HFFc6 (cell line): ENCODE results near the gene KIAA1755. TPM values are rescaled to one million over a fixed set of nuclear protein-coding genes. Genes with fewer than 3 reads are reported as not detected.
A peak's percentile ranks its signal among the peaks of the same experiment; 100 is the strongest.

ENCODE experiments used
- DNase-seq: peaks from one replicate; pipeline ENCODE4 v3.0.0-alpha.2; 2018
- H3K27ac Mint-ChIP-seq: 2 replicates; pipeline ENCODE4 v1.8.0; 2020; ENCODE audit warnings: mild to moderate bottlenecking, mixed read lengths
- H3K27me3 Mint-ChIP-seq: 2 replicates; pipeline ENCODE4 v1.8.0; 2021; ENCODE audit warnings: mild to moderate bottlenecking, moderate library complexity, mixed read lengths; ENCODE audit not compliant: insufficient read depth
- H3K36me3 Mint-ChIP-seq: 2 replicates; pipeline ENCODE4 v1.8.0; 2021; ENCODE audit warnings: low read depth, mixed read lengths
- H3K4me1 Mint-ChIP-seq: 2 replicates; pipeline ENCODE4 v1.8.0; 2020; ENCODE audit warnings: low read depth, mixed read lengths
- H3K4me3 Mint-ChIP-seq: 2 replicates; pipeline ENCODE4 v1.8.0; 2020; ENCODE audit warnings: mild to moderate bottlenecking, moderate library complexity, mixed read lengths
- H3K9me3 Mint-ChIP-seq: 2 replicates; pipeline ENCODE4 v1.8.0; 2020; ENCODE audit warnings: mild to moderate bottlenecking, mixed read lengths
- CTCF ChIP-seq: fragments of 200-600 bp; sonication (generic); IDR thresholded peaks from 2 replicates; pipeline ENCODE4 v1.5.0; 2021; ENCODE audit warnings: antibody characterized with exemption, mild to moderate bottlenecking
- total RNA-seq, 6 experiments: library from RNA; stranded (reverse); fragmentation: NEBNext Ultra II Directional; extraction: Animal tissue kit (Norgen Biotek cat#: 25700); gene quantifications; 2 replicates in 1 of 6; 3 replicates in 5 of 6; pipeline ENCODE4 v1.2.3, GENCODE V29; 2021

The KIAA1755 gene
- total RNA-seq, 6 experiments from 2014 or later = 1.2 to 4.4 (median 2.2) TPM

GRCh38 chr20:38170826-38171674, 89.5 kb downstream of the KIAA1755 start:
- no peaks in the 10 kb centered on the region for H3K9me3 Mint-ChIP-seq
- H3K36me3 Mint-ChIP-seq = no peaks in the 10 kb centered on the region
- peak; percentile 32 for DNase-seq
- peak overlapping the region; percentile 82 for H3K27ac Mint-ChIP-seq
- peaks cover 85% of the 10 kb centered on the region for H3K4me1 Mint-ChIP-seq
- H3K4me3 Mint-ChIP-seq = no peak overlapping the region
- 0 out of 2 replicates have a peak, but pooled peaks have one; percentile 9 for TF ChIP-seq CTCF
- H3K27me3 Mint-ChIP-seq = peaks cover 2% of the 10 kb centered on the region; the same call in 1 of the 2 replicates

- Mint-ChIP-seq H3K27me3 (peaks cover 2% of the 10 kb centered on the region; the same call in 1 of the 2 replicates), H3K4me1 (peaks cover 92% of the 10 kb centered on the region), H3K4me3 (no peak overlapping the region), H3K27ac (peak overlapping the region; percentile 82), H3K9me3 (no peaks in the 10 kb centered on the region), H3K36me3 (no peaks in the 10 kb centered on the region)
- no peak for DNase-seq
- TF ChIP-seq CTCF = no peak
Measured at GRCh38 chr20:38170219-38170825, 90.2 kb downstream of the KIAA1755 start.

GRCh38 chr20:38169636-38170193, 90.8 kb downstream of the KIAA1755 start:
- Mint-ChIP-seq H3K27ac (peak overlapping the region; percentile 82), H3K27me3 (peaks cover 1% of the 10 kb centered on the region; the same call in 1 of the 2 replicates), H3K4me3 (no peak overlapping the region; the same call in 1 of the 2 replicates), H3K9me3 (no peaks in the 10 kb centered on the region), H3K4me1 (peaks cover 98% of the 10 kb centered on the region), H3K36me3 (no peaks in the 10 kb centered on the region)
- DNase-seq = no peak
- no peak for TF ChIP-seq CTCF

GRCh38 chr20:38168791-38169589, 91.5 kb downstream of the KIAA1755 start:
- H3K9me3 Mint-ChIP-seq = no peaks in the 10 kb centered on the region
- H3K4me1 Mint-ChIP-seq = peaks cover 100% of the 10 kb centered on the region
- TF ChIP-seq CTCF = no peak; the same call in 1 of the 2 replicates
- DNase-seq = no peak
- H3K36me3 Mint-ChIP-seq = no peaks in the 10 kb centered on the region
- peak overlapping the region; percentile 53; the same call in 1 of the 2 replicates for H3K4me3 Mint-ChIP-seq
- peak overlapping the region; percentile 82 for H3K27ac Mint-ChIP-seq
- H3K27me3 Mint-ChIP-seq = no peaks in the 10 kb centered on the region
